ENCODE data around the gene LAMA5.

- no peak for TF ChIP-seq CTCF (conservative IDR thresholded peaks at IDR 0.05 in 1 of 2, IDR thresholded peaks at IDR 0.05 in 1 of 2; ENCODE audit: extremely low read depth in 1 of 2, insufficient read depth in 1 of 2, low read depth in 1 of 2, low read length in 2 of 2)
- no peak for TF ChIP-seq EZH2 (IDR thresholded peaks at IDR 0.05; ENCODE audit: borderline replicate concordance, low read length)
Observed at GRCh38 chr20:62377615-62378178, 10.6 kb upstream of the LAMA5 start.

Data from mammary epithelial cell (primary cell).